ENCODE results near the gene OPA3. TPM values are rescaled to one million over a fixed set of nuclear protein-coding genes. Genes with fewer than 3 reads are reported as not detected.

The OPA3 gene
- total RNA-seq, 1 donor from 2014 or later: 3.7 TPM

DNA sequence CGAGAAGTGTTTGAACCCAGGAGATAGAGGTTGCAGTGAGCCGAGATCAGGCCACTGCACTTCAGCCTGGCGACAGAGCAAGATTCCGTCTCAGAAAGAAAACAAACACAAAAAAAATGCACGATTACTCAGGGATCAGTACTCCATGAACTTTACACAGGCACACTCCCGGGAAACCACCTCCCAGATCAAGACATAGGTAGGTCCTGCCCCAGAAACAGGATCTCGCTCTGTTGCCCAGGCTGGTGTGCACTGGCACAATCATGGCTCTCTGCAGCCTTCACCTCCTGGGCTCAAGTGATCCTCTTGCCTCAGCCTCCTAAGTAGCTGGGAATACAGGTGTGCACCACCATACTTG is 66.2 kb downstream of the OPA3 start:
- TF ChIP-seq EZH2 (IDR thresholded peaks at IDR 0.05): no peak
- TF ChIP-seq, protein P1, sequence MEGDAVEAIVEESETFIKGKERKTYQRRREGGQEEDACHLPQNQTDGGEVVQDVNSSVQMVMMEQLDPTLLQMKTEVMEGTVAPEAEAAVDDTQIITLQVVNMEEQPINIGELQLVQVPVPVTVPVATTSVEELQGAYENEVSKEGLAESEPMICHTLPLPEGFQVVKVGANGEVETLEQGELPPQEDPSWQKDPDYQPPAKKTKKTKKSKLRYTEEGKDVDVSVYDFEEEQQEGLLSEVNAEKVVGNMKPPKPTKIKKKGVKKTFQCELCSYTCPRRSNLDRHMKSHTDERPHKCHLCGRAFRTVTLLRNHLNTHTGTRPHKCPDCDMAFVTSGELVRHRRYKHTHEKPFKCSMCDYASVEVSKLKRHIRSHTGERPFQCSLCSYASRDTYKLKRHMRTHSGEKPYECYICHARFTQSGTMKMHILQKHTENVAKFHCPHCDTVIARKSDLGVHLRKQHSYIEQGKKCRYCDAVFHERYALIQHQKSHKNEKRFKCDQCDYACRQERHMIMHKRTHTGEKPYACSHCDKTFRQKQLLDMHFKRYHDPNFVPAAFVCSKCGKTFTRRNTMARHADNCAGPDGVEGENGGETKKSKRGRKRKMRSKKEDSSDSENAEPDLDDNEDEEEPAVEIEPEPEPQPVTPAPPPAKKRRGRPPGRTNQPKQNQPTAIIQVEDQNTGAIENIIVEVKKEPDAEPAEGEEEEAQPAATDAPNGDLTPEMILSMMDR (IDR thresholded peaks at IDR 0.05): no peak
- no peak for TF ChIP-seq EZH2phosphoT487 (IDR thresholded peaks at IDR 0.05)
- H3K36me3 ChIP-seq: no peaks in the 10 kb centered on the region
- H3K27ac ChIP-seq: no peak overlapping the region
- no peak overlapping the region for H3K9ac ChIP-seq
- no peak for DNase-seq (ENCODE audit: low spot score)
- H3K4me2 ChIP-seq: no peak overlapping the region
- H3K4me3 ChIP-seq: no peak overlapping the region
- peaks cover 9% of the 10 kb centered on the region for H3F3A ChIP-seq (ENCODE audit: low read depth)
- H4K20me1 ChIP-seq (ENCODE audit: low read depth): peaks cover 37% of the 10 kb centered on the region
- H3K4me3 Mint-ChIP-seq: no peak overlapping the region
- no peaks in the 10 kb centered on the region for H3K4me1 ChIP-seq
- no peaks in the 10 kb centered on the region for H3K9me3 ChIP-seq (ENCODE audit: low read depth)
- H3K4me1 Mint-ChIP-seq: peaks cover 4% of the 10 kb centered on the region
- no peaks in the 10 kb centered on the region for H3K27me3 ChIP-seq
- H3K36me3 Mint-ChIP-seq: peaks cover 6% of the 10 kb centered on the region
- H2AFZ ChIP-seq (replicated peaks): no peak overlapping the region
- H3K27ac Mint-ChIP-seq: no peak overlapping the region
- H3K79me2 ChIP-seq (ENCODE audit: low read depth): peaks cover 23% of the 10 kb centered on the region
- peaks cover 2% of the 10 kb centered on the region for H3K27me3 Mint-ChIP-seq (ENCODE audit: insufficient read depth, low read depth)
- no peaks in the 10 kb centered on the region for H3K9me3 Mint-ChIP-seq

- H3K9ac ChIP-seq: no peak overlapping the region
- peaks cover 38% of the 10 kb centered on the region for H4K20me1 ChIP-seq (ENCODE audit: low read depth)
- H3K4me3 ChIP-seq: no peak overlapping the region
- H3K4me3 Mint-ChIP-seq: no peak overlapping the region
- H3K4me1 Mint-ChIP-seq: peaks cover 4% of the 10 kb centered on the region
- peaks cover 5% of the 10 kb centered on the region for H3F3A ChIP-seq (ENCODE audit: low read depth)
- H3K36me3 ChIP-seq: no peaks in the 10 kb centered on the region
- H3K4me1 ChIP-seq: no peaks in the 10 kb centered on the region
- peaks cover 6% of the 10 kb centered on the region for H3K36me3 Mint-ChIP-seq
- H3K27me3 ChIP-seq: no peaks in the 10 kb centered on the region
- no peaks in the 10 kb centered on the region for H3K9me3 Mint-ChIP-seq
- TF ChIP-seq EZH2 (IDR thresholded peaks at IDR 0.05) (no peak), EZH2phosphoT487 (IDR thresholded peaks at IDR 0.05) (no peak)
- TF ChIP-seq, protein P1 (IDR thresholded peaks at IDR 0.05): no peak
- no peaks in the 10 kb centered on the region for H3K9me3 ChIP-seq (ENCODE audit: low read depth)
- H2AFZ ChIP-seq (replicated peaks): no peak overlapping the region
- no peak overlapping the region for H3K27ac Mint-ChIP-seq
- H3K79me2 ChIP-seq (ENCODE audit: low read depth): peaks cover 29% of the 10 kb centered on the region
- no peak for DNase-seq (ENCODE audit: low spot score)
- no peak overlapping the region for H3K27ac ChIP-seq
- H3K27me3 Mint-ChIP-seq (ENCODE audit: insufficient read depth, low read depth): no peaks in the 10 kb centered on the region
- H3K4me2 ChIP-seq: no peak overlapping the region
Observed at GRCh38 chr19:45517641-45518468, 66.7 kb downstream of the OPA3 start.

- H3K9ac ChIP-seq: no peak overlapping the region
- Mint-ChIP-seq H3K4me1 (peaks cover 4% of the 10 kb centered on the region), H3K36me3 (peaks cover 6% of the 10 kb centered on the region), H3K27ac (no peak overlapping the region), H3K27me3 (ENCODE audit: insufficient read depth, low read depth) (no peaks in the 10 kb centered on the region), H3K9me3 (no peaks in the 10 kb centered on the region), H3K4me3 (no peak overlapping the region)
- H3K79me2 ChIP-seq (ENCODE audit: low read depth): peaks cover 35% of the 10 kb centered on the region
- no peaks in the 10 kb centered on the region for H3F3A ChIP-seq (ENCODE audit: low read depth)
- H3K27ac ChIP-seq: no peak overlapping the region
- no peak overlapping the region for H2AFZ ChIP-seq (replicated peaks)
- DNase-seq (ENCODE audit: low spot score): no peak
- TF ChIP-seq EZH2 (IDR thresholded peaks at IDR 0.05) (no peak), EZH2phosphoT487 (IDR thresholded peaks at IDR 0.05) (no peak)
- TF ChIP-seq, protein P1 (IDR thresholded peaks at IDR 0.05): no peak
- no peak overlapping the region for H3K4me2 ChIP-seq
- H3K4me1 ChIP-seq: no peaks in the 10 kb centered on the region
- no peaks in the 10 kb centered on the region for H3K27me3 ChIP-seq
- H3K9me3 ChIP-seq (ENCODE audit: low read depth): no peaks in the 10 kb centered on the region
- H3K36me3 ChIP-seq: no peaks in the 10 kb centered on the region
- peaks cover 40% of the 10 kb centered on the region for H4K20me1 ChIP-seq (ENCODE audit: low read depth)
- no peak overlapping the region for H3K4me3 ChIP-seq
Observed at GRCh38 chr19:45517238-45517637, 67.4 kb downstream of the OPA3 start.
